H1 (cell line): ENCODE data around the gene PBX2. TPM values are rescaled to one million over a fixed set of nuclear protein-coding genes. Genes with fewer than 3 reads are reported as not detected.

Experiments
- CTCF ChIA-PET: fragments of 300-600 bp; sonication (Branson Sonifier 250); formaldehyde crosslinking; loops from one replicate; lab custom pipeline; 2021; ENCODE audit not compliant: partially characterized antibody; lab: Charles Lee
- POLR2A ChIA-PET: fragments of 300-600 bp; sonication (Branson Sonifier 250); formaldehyde crosslinking; loops from one replicate; lab custom pipeline; 2021; ENCODE audit warnings: inconsistent platforms; ENCODE audit not compliant: partially characterized antibody; lab: Charles Lee
- DNase-seq, 2 experiments: peaks; one replicate each; pipeline versions ENCODE4 v3.0.0 to v3.0.0-alpha.2; 2010 to 2022; ENCODE audit warnings: low spot score in 2 of 2, low read depth in 1 of 2, mixed read lengths in 1 of 2
- FAIRE-seq: peaks from 2 replicates; lab custom pipeline; 2011; peaks lifted over from hg19 to GRCh38; lab: Jason Lieb, UNC
- H2AFZ ChIP-seq: 2 replicates; pipeline ENCODE4 v1.8.1; 2012; ENCODE audit warnings: low read length, inconsistent platforms
- H2AK5ac ChIP-seq: 2 replicates; pipeline ENCODE4 v1.6.1; 2013; ENCODE audit warnings: low read depth, low read length
- H2BK120ac ChIP-seq: replicated peaks from 2 replicates; pipeline ENCODE3; 2013; ENCODE audit warnings: low read depth, low read length, inconsistent platforms
- H2BK12ac ChIP-seq: 2 replicates; pipeline ENCODE4 v1.6.1; 2013; ENCODE audit warnings: low read depth, low read length
- H2BK15ac ChIP-seq: 2 replicates; pipeline ENCODE4 v1.6.1; 2013; ENCODE audit warnings: low read length
- H2BK20ac ChIP-seq: 2 replicates; pipeline ENCODE4 v1.6.1; 2013; ENCODE audit warnings: low read length
- H2BK5ac ChIP-seq: 2 replicates; pipeline ENCODE4 v1.6.1; 2013; ENCODE audit warnings: low read depth, low read length
- H3K14ac ChIP-seq: 2 replicates; pipeline ENCODE4 v1.6.1; 2013; ENCODE audit warnings: inconsistent platforms; ENCODE audit not compliant: insufficient read length
- H3K18ac ChIP-seq: 2 replicates; pipeline ENCODE4 v1.6.1; 2013; ENCODE audit warnings: low read length; ENCODE audit errors: extremely low read depth
- H3K23ac ChIP-seq: 2 replicates; pipeline ENCODE4 v1.6.1; 2013; ENCODE audit warnings: inconsistent platforms; ENCODE audit not compliant: insufficient read length
- H3K23me2 ChIP-seq: 2 replicates; pipeline ENCODE4 v1.6.1; 2013; ENCODE audit warnings: low read depth, low read length
- H3K27ac ChIP-seq: 2 replicates; pipeline ENCODE4 v1.6.1; 2011; ENCODE audit warnings: low read depth, low read length, inconsistent platforms
- H3K27me3 ChIP-seq, 4 experiments: replicated peaks in 1 of 4; 1 replicate in 1 of 4; 2 replicates in 3 of 4; pipeline versions ENCODE4 v1.6.1 to v1.8.1; 2011 to 2013; ENCODE audit warnings: low read length in 3 of 4, mild to moderate bottlenecking in 3 of 4, inconsistent platforms in 2 of 4, mixed read lengths in 2 of 4, moderate library complexity in 1 of 4; ENCODE audit not compliant: control insufficient read depth in 3 of 4, insufficient read depth in 3 of 4; ENCODE audit errors: extremely low read depth in 1 of 4
- H3K36me3 ChIP-seq, 4 experiments: 2 replicates each; pipeline versions ENCODE4 v1.6.1 to v1.8.1; 2011 to 2013; ENCODE audit warnings: mild to moderate bottlenecking in 4 of 4, low read length in 3 of 4, moderate library complexity in 2 of 4, control low read depth in 1 of 4, inconsistent platforms in 1 of 4; ENCODE audit not compliant: insufficient read depth in 4 of 4, control insufficient read depth in 2 of 4
- H3K4ac ChIP-seq: replicated peaks from 2 replicates; pipeline ENCODE3; 2013; ENCODE audit warnings: low read length, low read depth, mixed read lengths, inconsistent platforms; ENCODE audit not compliant: insufficient read length
- H3K4me1 ChIP-seq, 4 experiments: replicated peaks in 1 of 4; 1 replicate in 1 of 4; 2 replicates in 3 of 4; pipeline versions ENCODE4 v1.6.1 to v1.8.1; 2011 to 2013; ENCODE audit warnings: low read length in 3 of 4, inconsistent platforms in 2 of 4, mixed read lengths in 1 of 4; ENCODE audit not compliant: insufficient read depth in 4 of 4, control insufficient read depth in 3 of 4
- H3K4me2 ChIP-seq, 2 experiments: 2 replicates each; pipeline versions ENCODE4 v1.6.1 to v1.8.1; 2011 to 2013; ENCODE audit warnings: low read depth in 2 of 2, low read length in 2 of 2, control low read depth in 1 of 2, inconsistent platforms in 1 of 2, mild to moderate bottlenecking in 1 of 2; ENCODE audit not compliant: insufficient read depth in 1 of 2
- H3K4me3 ChIP-seq, 4 experiments: fragments of 200-600, 300-600 bp in 1 of 4; sonication (generic), shearing (Covaris generic), sonication (Bioruptor Twin) in 1 of 4; 2 replicates each; pipeline versions ENCODE4 v1.5.1 to v1.8.1; 2011 to 2016; ENCODE audit warnings: low read length in 4 of 4, low read depth in 3 of 4, control low read depth in 2 of 4, inconsistent platforms in 2 of 4, mild to moderate bottlenecking in 2 of 4, mixed read lengths in 1 of 4, moderate library complexity in 1 of 4; ENCODE audit not compliant: insufficient read depth in 2 of 4; ENCODE audit errors: extremely low read depth in 1 of 4
- H3K56ac ChIP-seq: replicated peaks from 2 replicates; pipeline ENCODE3; 2013; ENCODE audit warnings: low read depth, mild to moderate bottlenecking, mixed read lengths, low read length, inconsistent platforms; ENCODE audit not compliant: insufficient read length
- H3K79me1 ChIP-seq: 2 replicates; pipeline ENCODE4 v1.6.1; 2013; ENCODE audit warnings: low read depth, low read length, control low read depth
- H3K79me2 ChIP-seq, 2 experiments: 2 replicates each; pipeline versions ENCODE4 v1.6.1 to v1.8.1; 2012 to 2013; ENCODE audit warnings: low read length in 2 of 2, mild to moderate bottlenecking in 2 of 2, inconsistent platforms in 1 of 2; ENCODE audit not compliant: insufficient read depth in 2 of 2, control insufficient read depth in 1 of 2
- H3K9ac ChIP-seq, 4 experiments: replicated peaks in 1 of 4; 1 replicate in 1 of 4; 2 replicates in 3 of 4; pipeline versions ENCODE4 v1.6.1 to v1.8.1; 2011 to 2013; ENCODE audit warnings: low read depth in 3 of 4, low read length in 3 of 4, control low read depth in 2 of 4, mild to moderate bottlenecking in 2 of 4, moderate library complexity in 2 of 4, inconsistent platforms in 1 of 4; ENCODE audit errors: extremely low read depth in 1 of 4
- H3K9me3 ChIP-seq, 2 experiments: 2 replicates each; pipeline versions ENCODE4 v1.6.1 to v1.8.1; 2012 to 2013; ENCODE audit warnings: mild to moderate bottlenecking in 2 of 2, moderate library complexity in 2 of 2, control low read depth in 1 of 2, inconsistent platforms in 1 of 2, low read depth in 1 of 2, low read length in 1 of 2, mixed read lengths in 1 of 2; ENCODE audit not compliant: insufficient read depth in 2 of 2
- H4K20me1 ChIP-seq, 2 experiments: replicated peaks in 1 of 2; 2 replicates each; pipeline versions ENCODE3 to v1.8.1; 2011 to 2013; ENCODE audit warnings: inconsistent platforms in 2 of 2, low read length in 2 of 2, mild to moderate bottlenecking in 1 of 2; ENCODE audit not compliant: insufficient read depth in 2 of 2, control insufficient read depth in 1 of 2
- H4K5ac ChIP-seq: 2 replicates; pipeline ENCODE4 v1.6.1; 2013; ENCODE audit warnings: low read length, low read depth, mixed read lengths, inconsistent platforms; ENCODE audit not compliant: insufficient read length
- H4K8ac ChIP-seq: 2 replicates; pipeline ENCODE4 v1.8.0; 2013; ENCODE audit warnings: mild to moderate bottlenecking, moderate library complexity, low read length, inconsistent platforms; ENCODE audit not compliant: insufficient read depth; ENCODE audit errors: extremely low read depth
- H4K91ac ChIP-seq: replicated peaks from 2 replicates; pipeline ENCODE3; 2013; ENCODE audit warnings: low read length, mixed read lengths, inconsistent platforms; ENCODE audit not compliant: insufficient read length
- CTBP2 ChIP-seq: IDR thresholded peaks from 2 replicates; pipeline ENCODE4 v1.7.0; 2011; ENCODE audit warnings: borderline replicate concordance, mild to moderate bottlenecking, moderate library complexity, mixed read lengths, low read length; ENCODE audit not compliant: insufficient read depth, insufficient read length
- NRF1 ChIP-seq: IDR thresholded peaks from 2 replicates; pipeline ENCODE4 v1.6.1; 2011; ENCODE audit warnings: mild to moderate bottlenecking, low read depth, low read length, improper control_type of control experiment
- POLR2A ChIP-seq, 2 experiments: IDR thresholded peaks; 1 replicate in 1 of 2; 2 replicates in 1 of 2; pipeline ENCODE4 v1.6.1; 2011; ENCODE audit warnings: low read depth in 2 of 2, low read length in 2 of 2, mild to moderate bottlenecking in 2 of 2; ENCODE audit errors: control extremely low read depth in 1 of 2
- RAD21 ChIP-seq, 2 experiments: IDR thresholded peaks in 1 of 2; conservative IDR thresholded peaks in 1 of 2; 2 replicates each; pipeline ENCODE4 v1.6.1; 2011; ENCODE audit warnings: low read depth in 2 of 2, low read length in 2 of 2, improper control_type of control experiment in 1 of 2, inconsistent platforms in 1 of 2, mild to moderate bottlenecking in 1 of 2, moderate library complexity in 1 of 2
- SIN3A ChIP-seq, 2 experiments: IDR thresholded peaks in 1 of 2; conservative IDR thresholded peaks in 1 of 2; 2 replicates each; pipeline ENCODE4 v1.6.1; 2011 to 2012; ENCODE audit warnings: low read length in 2 of 2, improper control_type of control experiment in 1 of 2, low read depth in 1 of 2, mild to moderate bottlenecking in 1 of 2
- SRF ChIP-seq: IDR thresholded peaks from 2 replicates; pipeline ENCODE4 v1.6.1; 2011; ENCODE audit warnings: mild to moderate bottlenecking, low read depth, low read length, moderate library complexity
- WGBS, 2 experiments: shearing (Covaris generic) in 1 of 2; methylation state at CpG; one replicate each; pipeline versions ENCODE4 v1.1.6 to v1.1.7; 2013 to 2015; ENCODE audit warnings: low lambda C conversion rate in 2 of 2, mixed read lengths in 2 of 2, inconsistent platforms in 1 of 2, low coverage in 1 of 2, missing lambda C conversion rate in 1 of 2; ENCODE audit not compliant: insufficient replicate concordance in 2 of 2, insufficient coverage in 1 of 2, insufficient read length in 1 of 2; ENCODE audit errors: extremely low coverage in 1 of 2, missing lambda C conversion rate in 1 of 2; 5-methylcytosine and 5-hydroxymethylcytosine counted together
- polyA plus RNA-seq, 7 experiments: library from polyadenylated mRNA; depleted of rRNA in 3 of 7; stranded (reverse) in 5 of 7; unstranded in 2 of 7; fragments of >200 nt in 5 of 7; fragments of 200-250 nt in 2 of 7; gene quantifications; 1 replicate in 5 of 7; 2 replicates in 1 of 7; 4 replicates in 1 of 7; pipeline versions ENCODE4 v1.2.1 to v1.2.3, GENCODE V29; 2011 to 2013; ENCODE audit warnings: missing spikeins in 2 of 7, mixed read lengths in 2 of 7
- total RNA-seq: library from RNA; stranded (reverse); fragmentation: NEBNext Ultra II Directional; extraction: Animal tissue kit (Norgen Biotek cat#: 25700); gene quantifications from 2 replicates; pipeline ENCODE4 v1.2.1, GENCODE V29; 2021

The PBX2 gene
- total and polyA plus RNA-seq, 2 of the 8 experiments (the other 6 are each of a cell fraction or from before 2014, with no cell fraction given): 102 to 130 TPM

- Histone ChIP-seq H3K9me3 (no peaks in the 10 kb centered on the region), H3K27ac (no peak overlapping the region), H3K9ac (no peak overlapping the region), H3K27me3 (no peaks in the 10 kb centered on the region), H2BK12ac (no peak overlapping the region), H2AK5ac (no peak overlapping the region), H3K4me3 (no peak overlapping the region), H2BK20ac (no peak overlapping the region), H3K23me2 (no peaks in the 10 kb centered on the region), H3K36me3 (no peaks in the 10 kb centered on the region), H3K79me1 (no peaks in the 10 kb centered on the region), H4K8ac (no peak overlapping the region), H3K23ac (no peak overlapping the region), H4K20me1 (no peaks in the 10 kb centered on the region), H3K56ac (no peak overlapping the region), H4K91ac (no peak overlapping the region), H3K14ac (no peak overlapping the region), H3K4me2 (no peak overlapping the region), H2BK15ac (no peak overlapping the region), H3K4me1 (no peaks in the 10 kb centered on the region), H2BK120ac (no peak overlapping the region), H3K18ac (no peak overlapping the region), H3K79me2 (no peaks in the 10 kb centered on the region), H4K5ac (no peak overlapping the region), H3K4ac (no peak overlapping the region), H2AFZ (no peak overlapping the region), H2BK5ac (no peak overlapping the region)
- POLR2A ChIA-PET: interaction anchor here (1.1 kb wide), 1 partner anchor 10 kb away, joined by 4 read pairs; the partner anchor contains the start of gene FKBPL
- CTCF ChIA-PET: interaction anchor here (0.6 to 1.2 kb wide), 4 partner anchors 13 to 929 kb away, joined by 3 to 6 read pairs (median 4); no protein-coding TSS in a partner anchor
- no peak for DNase-seq
- 92% methylated on average over 5 of the region's 5 CpGs; no CpG with 5 or more reads in 1 of the 2 experiments for WGBS, 2 experiments
- FAIRE-seq: no peak
- TF ChIP-seq CTBP2 (no peak), NRF1 (no peak), POLR2A (IDR thresholded peaks at IDR 0.05; ENCODE audit: control extremely low read depth in 1 of 2, low read depth in 2 of 2, low read length in 2 of 2) (no peak), RAD21 (IDR thresholded peaks at IDR 0.05 in 1 of 2, conservative IDR thresholded peaks at IDR 0.05 in 1 of 2; ENCODE audit: low read depth in 2 of 2, low read length in 2 of 2) (no peak), SIN3A (conservative IDR thresholded peaks at IDR 0.05 in 1 of 2, IDR thresholded peaks at IDR 0.05 in 1 of 2; ENCODE audit: low read depth in 1 of 2, low read length in 2 of 2) (no peak), SRF (no peak)
These were observed 50.4 kb downstream of the PBX2 start for GRCh38 chr6:32139590-32139989.
